Lower lobe of right lung (tissue), 2 donors: ENCODE data around the gene MAVS. TPM values are rescaled to one million over a fixed set of nuclear protein-coding genes. Genes with fewer than 3 reads are reported as not detected.

Experiments used
- ATAC-seq, 2 donors: fragments of 200-7000 bp; cut with Tn5 transposase; one replicate each; pipeline ENCODE4 v1.9.1; 2020 to 2022; ENCODE audit warnings: mild to moderate bottlenecking in 2 of 2, moderate library complexity in 2 of 2
- DNase-seq: peaks from one replicate; pipeline ENCODE4 v3.0.0-alpha.2; 2020
- H3K27ac ChIP-seq: fragments of 200-600 bp; one replicate; pipeline ENCODE4 v1.8.0; 2022
- H3K27me3 ChIP-seq: fragments of 200-600 bp; one replicate; pipeline ENCODE4 v1.8.0; 2022; ENCODE audit warnings: low read depth
- H3K36me3 ChIP-seq: fragments of 200-600 bp; one replicate; pipeline ENCODE4 v1.8.0; 2022; ENCODE audit warnings: mild to moderate bottlenecking
- H3K4me1 ChIP-seq: fragments of 200-600 bp; one replicate; pipeline ENCODE4 v1.8.0; 2022
- H3K4me3 ChIP-seq: fragments of 200-600 bp; one replicate; pipeline ENCODE4 v1.8.0; 2022; ENCODE audit warnings: mild to moderate bottlenecking
- H3K9me3 ChIP-seq: fragments of 200-600 bp; one replicate; pipeline ENCODE4 v1.8.0; 2022
- intact Hi-C: fragments of 100-400 bp; cut with DNase I; formaldehyde crosslinking; loops from one replicate; pipeline ENCODE4 v1.11.0; 2022
- total RNA-seq: library from RNA; stranded (reverse); fragmentation: NEBNext Ultra II Directional; extraction: Animal tissue kit (Norgen Biotek cat#: 25700); gene quantifications from one replicate; pipeline ENCODE4 v1.2.1, GENCODE V29; 2021
- TF ChIP-seq, protein P1 (sequence below): fragments of 200-600 bp; IDR thresholded peaks from one replicate; pipeline ENCODE4 v1.8.0; 2022; ENCODE audit warnings: antibody characterized with exemption, mild to moderate bottlenecking
- donor health status: DM: no; HTN: yes; CAD: no; lungs with severe emphysema.

Gene MAVS
- total RNA-seq, 1 donor from 2014 or later: 42.9 TPM

GRCh38 chr20:3919352-3919751, 72.7 kb downstream of the MAVS start:
- Histone ChIP-seq H3K4me3 (no peak overlapping the region), H3K4me1 (peaks cover 23% of the 10 kb centered on the region)
- ATAC-seq: no peak

GRCh38 chr20:3922223-3922982, 75.8 kb downstream of the MAVS start:
- TF ChIP-seq, protein P1, sequence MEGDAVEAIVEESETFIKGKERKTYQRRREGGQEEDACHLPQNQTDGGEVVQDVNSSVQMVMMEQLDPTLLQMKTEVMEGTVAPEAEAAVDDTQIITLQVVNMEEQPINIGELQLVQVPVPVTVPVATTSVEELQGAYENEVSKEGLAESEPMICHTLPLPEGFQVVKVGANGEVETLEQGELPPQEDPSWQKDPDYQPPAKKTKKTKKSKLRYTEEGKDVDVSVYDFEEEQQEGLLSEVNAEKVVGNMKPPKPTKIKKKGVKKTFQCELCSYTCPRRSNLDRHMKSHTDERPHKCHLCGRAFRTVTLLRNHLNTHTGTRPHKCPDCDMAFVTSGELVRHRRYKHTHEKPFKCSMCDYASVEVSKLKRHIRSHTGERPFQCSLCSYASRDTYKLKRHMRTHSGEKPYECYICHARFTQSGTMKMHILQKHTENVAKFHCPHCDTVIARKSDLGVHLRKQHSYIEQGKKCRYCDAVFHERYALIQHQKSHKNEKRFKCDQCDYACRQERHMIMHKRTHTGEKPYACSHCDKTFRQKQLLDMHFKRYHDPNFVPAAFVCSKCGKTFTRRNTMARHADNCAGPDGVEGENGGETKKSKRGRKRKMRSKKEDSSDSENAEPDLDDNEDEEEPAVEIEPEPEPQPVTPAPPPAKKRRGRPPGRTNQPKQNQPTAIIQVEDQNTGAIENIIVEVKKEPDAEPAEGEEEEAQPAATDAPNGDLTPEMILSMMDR: no peak
- Histone ChIP-seq H3K27ac (no peak overlapping the region), H3K4me1 (peaks cover 39% of the 10 kb centered on the region), H3K4me3 (no peak overlapping the region), H3K36me3 (peaks cover 78% of the 10 kb centered on the region), H3K9me3 (no peaks in the 10 kb centered on the region), H3K27me3 (no peaks in the 10 kb centered on the region)
- no peak for ATAC-seq
- DNase-seq: peak; percentile 33
- intact Hi-C loops: no loop called here

More at GRCh38 chr20:3919352-3919751, 72.7 kb downstream of the MAVS start:
- Histone ChIP-seq H3K9me3 (no peaks in the 10 kb centered on the region), H3K27ac (no peak overlapping the region), H3K27me3 (no peaks in the 10 kb centered on the region), H3K36me3 (peaks cover 95% of the 10 kb centered on the region)
- intact Hi-C loops: no loop called here
- no peak for DNase-seq
- TF ChIP-seq, protein P1: no peak

- no peak overlapping the region for H3K27ac ChIP-seq
- TF ChIP-seq, protein P1: no peak
- intact Hi-C loops: no loop called here
- ATAC-seq (no peak), DNase-seq (peak; percentile 14)
- H3K9me3 ChIP-seq: no peaks in the 10 kb centered on the region
- H3K4me1 ChIP-seq: peaks cover 45% of the 10 kb centered on the region
- H3K4me3 ChIP-seq: no peak overlapping the region
- H3K36me3 ChIP-seq: peaks cover 75% of the 10 kb centered on the region
- no peaks in the 10 kb centered on the region for H3K27me3 ChIP-seq
Observed at GRCh38 chr20:3922983-3923339, 76.3 kb downstream of the MAVS start.

- peak in 1 of 2 donors; percentile 22 for ATAC-seq
- H3K4me3 ChIP-seq: no peak overlapping the region
- H3K4me1 ChIP-seq: peaks cover 52% of the 10 kb centered on the region
- no peaks in the 10 kb centered on the region for H3K9me3 ChIP-seq
- no peak overlapping the region for H3K27ac ChIP-seq
- H3K27me3 ChIP-seq: no peaks in the 10 kb centered on the region
- TF ChIP-seq, protein P1: no peak
- peaks cover 67% of the 10 kb centered on the region for H3K36me3 ChIP-seq
- intact Hi-C loops: no loop called here
- DNase-seq: peak; percentile 18
Observed at GRCh38 chr20:3923818-3924217, 77.2 kb downstream of the MAVS start.

GRCh38 chr20:3924304-3925112, 77.9 kb downstream of the MAVS start:
- TF ChIP-seq, protein P1: no peak
- Histone ChIP-seq H3K9me3 (no peaks in the 10 kb centered on the region), H3K27ac (no peak overlapping the region), H3K36me3 (peaks cover 60% of the 10 kb centered on the region), H3K27me3 (no peaks in the 10 kb centered on the region), H3K4me1 (peaks cover 53% of the 10 kb centered on the region), H3K4me3 (no peak overlapping the region)
- ATAC-seq (peak; percentile 39 to 54), DNase-seq (peak; percentile 82)
- intact Hi-C loops: no loop called here
